Lung (tissue), 12 donors: ENCODE results near the gene SLC6A20. TPM values are rescaled to one million over a fixed set of nuclear protein-coding genes. Genes with fewer than 3 reads are reported as not detected.

Experiments used
- ATAC-seq: fragments of 200-7000 bp; cut with Tn5 transposase; one replicate; pipeline ENCODE4 v1.9.1; 2020; ENCODE audit warnings: moderate number of reproducible peaks; ENCODE audit not compliant: insufficient read depth, low FRiP score
- DNase-seq, 3 donors: peaks; one replicate each; pipeline ENCODE4 v3.0.0-alpha.2; 2013 to 2017
- H3K27ac ChIP-seq, 2 donors: one replicate each; pipeline ENCODE4 v1.5.1; 2013; ENCODE audit warnings: mild to moderate bottlenecking in 2 of 2, moderate library complexity in 2 of 2, control low read depth in 1 of 2, inconsistent platforms in 1 of 2, low read depth in 1 of 2, low read length in 1 of 2
- H3K27me3 ChIP-seq, 3 donors: one replicate each; pipeline ENCODE4 v1.5.1; 2013; ENCODE audit warnings: low read length in 2 of 3; ENCODE audit not compliant: control insufficient read depth in 3 of 3, insufficient read depth in 3 of 3
- H3K36me3 ChIP-seq, 4 donors: one replicate each; pipeline ENCODE4 v1.5.1; 2013; ENCODE audit warnings: low read length in 4 of 4, mild to moderate bottlenecking in 1 of 4, moderate library complexity in 1 of 4; ENCODE audit not compliant: control insufficient read depth in 4 of 4, insufficient read depth in 4 of 4
- H3K4me1 ChIP-seq, 5 donors: one replicate each; pipeline ENCODE4 v1.5.1; 2013; ENCODE audit warnings: low read length in 5 of 5, mild to moderate bottlenecking in 2 of 5, moderate library complexity in 1 of 5; ENCODE audit not compliant: control insufficient read depth in 5 of 5, insufficient read depth in 5 of 5
- H3K4me3 ChIP-seq: one replicate; pipeline ENCODE4 v1.5.1; 2013; ENCODE audit warnings: mild to moderate bottlenecking, control low read depth, moderate library complexity
- H3K9ac ChIP-seq, 2 donors: one replicate each; pipeline ENCODE4 v1.5.1; 2013; ENCODE audit warnings: low read length in 2 of 2, control low read depth in 1 of 2; ENCODE audit not compliant: insufficient read depth in 1 of 2
- H3K9me3 ChIP-seq, 4 donors: one replicate each; pipeline ENCODE4 v1.5.1; 2013; ENCODE audit warnings: low read length in 3 of 4, mild to moderate bottlenecking in 1 of 4, moderate library complexity in 1 of 4; ENCODE audit not compliant: control insufficient read depth in 4 of 4, insufficient read depth in 3 of 4
- CTCF ChIP-seq: IDR thresholded peaks from 2 replicates; pipeline ENCODE4 v1.5.1; 2012; ENCODE audit warnings: mild to moderate bottlenecking; ENCODE audit errors: control extremely low read depth, extremely low read depth
- WGBS, 2 donors: extraction: QIAGEN DNeasy Blood & Tissue Kit; methylation state at CpG; one replicate each; pipeline ENCODE4 v1.1.7; 2013; 5-methylcytosine and 5-hydroxymethylcytosine counted together
- polyA plus RNA-seq, 2 donors: library from polyadenylated mRNA; stranded (reverse); fragments of 200-250 nt; gene quantifications; one replicate each; pipeline ENCODE4 v1.2.1, GENCODE V29; 2013
- total RNA-seq, 2 donors: library from RNA; depleted of rRNA in 1 of 2; stranded (reverse); fragments of >200 nt in 1 of 2; gene quantifications; one replicate each; pipeline ENCODE4 v1.2.1, GENCODE V29; 2014 to 2021
- donor health status: control.
- donor health status: control.
- donor health status: Bipolar disorder and iron deficiency.
- donor health status: healthy.
- donor health status: DM: yes; HTN: yes; CAD: no.

SLC6A20 gene
- total and polyA plus RNA-seq, 4 donors, result 0.28 to 10.2 (median 1.8) TPM

GRCh38 chr3:45719655-45720487, 76.5 kb downstream of the SLC6A20 start:
- Histone ChIP-seq H3K9ac (no peak overlapping the region), H3K9me3 (no peaks in the 10 kb centered on the region), H3K27me3 (no peaks in the 10 kb centered on the region), H3K4me3 (no peak overlapping the region), H3K36me3 (peaks cover 4 to 18% (median 11%) of the 10 kb centered on the region in 4 donors), H3K4me1 (peaks cover 0 to 26% (median 5%) of the 10 kb centered on the region in 5 donors), H3K27ac (no peak overlapping the region)
- DNase-seq (peak in 2 of 3 donors; percentile 91 to 95), ATAC-seq (no peak)
- TF ChIP-seq CTCF, result no peak
- 71 to 84% methylated on average over 3 of the region's 3 CpGs for WGBS, 2 donors

GRCh38 chr3:45716790-45717336, 79.5 kb downstream of the SLC6A20 start:
- Histone ChIP-seq H3K9me3 (no peaks in the 10 kb centered on the region), H3K27ac (peak overlapping the region in 1 of 2 donors; percentile 86), H3K9ac (no peak overlapping the region), H3K27me3 (no peaks in the 10 kb centered on the region), H3K36me3 (peaks cover 3 to 28% (median 12%) of the 10 kb centered on the region in 4 donors), H3K4me1 (peaks cover 0 to 22% (median 3%) of the 10 kb centered on the region in 5 donors), H3K4me3 (no peak overlapping the region)
- 93 to 95% methylated on average over 3 of the region's 3 CpGs for WGBS, 2 donors
- no peak for TF ChIP-seq CTCF
- ATAC-seq (no peak), DNase-seq (no peak)

- Histone ChIP-seq H3K4me1 (peaks cover 0 to 21% (median 3%) of the 10 kb centered on the region in 5 donors), H3K27ac (peak overlapping the region in 1 of 2 donors; percentile 49), H3K4me3 (no peak overlapping the region), H3K9me3 (no peaks in the 10 kb centered on the region), H3K27me3 (no peaks in the 10 kb centered on the region), H3K36me3 (peaks cover 3 to 28% (median 15%) of the 10 kb centered on the region in 4 donors), H3K9ac (no peak overlapping the region)
- no peak for DNase-seq
- TF ChIP-seq CTCF, result no peak
- 73 to 99% methylated on average over 2 of the region's 2 CpGs for WGBS, 2 donors
- no peak for ATAC-seq
These were observed 80.4 kb downstream of the SLC6A20 start for GRCh38 chr3:45715945-45716344.
